ENCODE results near the gene STK32C.

DNA sequence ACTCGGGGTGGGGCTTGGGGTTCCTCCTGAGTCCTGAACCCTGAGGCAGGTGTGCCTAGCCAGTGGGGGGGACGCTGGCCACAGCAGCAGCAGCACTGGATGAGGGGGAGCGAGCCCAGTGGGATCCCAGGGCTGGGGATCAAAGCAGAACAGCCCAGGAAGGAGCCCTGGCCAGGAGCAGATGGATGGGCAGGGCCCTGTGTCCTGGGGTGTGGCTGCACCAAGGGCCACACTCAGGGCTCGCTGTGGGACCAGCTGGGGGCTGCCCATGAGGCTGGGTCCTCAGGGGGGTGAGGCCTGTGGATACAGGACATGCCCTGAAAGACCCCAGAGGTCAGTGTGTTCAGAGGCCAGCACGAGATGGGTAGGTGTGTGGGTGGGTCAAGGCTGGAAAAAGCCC, 50.9 kb downstream of the STK32C start:
- TF ChIP-seq, protein P1, sequence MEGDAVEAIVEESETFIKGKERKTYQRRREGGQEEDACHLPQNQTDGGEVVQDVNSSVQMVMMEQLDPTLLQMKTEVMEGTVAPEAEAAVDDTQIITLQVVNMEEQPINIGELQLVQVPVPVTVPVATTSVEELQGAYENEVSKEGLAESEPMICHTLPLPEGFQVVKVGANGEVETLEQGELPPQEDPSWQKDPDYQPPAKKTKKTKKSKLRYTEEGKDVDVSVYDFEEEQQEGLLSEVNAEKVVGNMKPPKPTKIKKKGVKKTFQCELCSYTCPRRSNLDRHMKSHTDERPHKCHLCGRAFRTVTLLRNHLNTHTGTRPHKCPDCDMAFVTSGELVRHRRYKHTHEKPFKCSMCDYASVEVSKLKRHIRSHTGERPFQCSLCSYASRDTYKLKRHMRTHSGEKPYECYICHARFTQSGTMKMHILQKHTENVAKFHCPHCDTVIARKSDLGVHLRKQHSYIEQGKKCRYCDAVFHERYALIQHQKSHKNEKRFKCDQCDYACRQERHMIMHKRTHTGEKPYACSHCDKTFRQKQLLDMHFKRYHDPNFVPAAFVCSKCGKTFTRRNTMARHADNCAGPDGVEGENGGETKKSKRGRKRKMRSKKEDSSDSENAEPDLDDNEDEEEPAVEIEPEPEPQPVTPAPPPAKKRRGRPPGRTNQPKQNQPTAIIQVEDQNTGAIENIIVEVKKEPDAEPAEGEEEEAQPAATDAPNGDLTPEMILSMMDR (IDR thresholded peaks at IDR 0.05; ENCODE audit: insufficient read depth, low read depth, low read length) = no peak
- no peak for TF ChIP-seq EZH2 (IDR thresholded peaks at IDR 0.05; ENCODE audit: insufficient read depth, low read length)
